Activated CD8-positive, alpha-beta memory T cell treated with anti-CD3 and anti-CD28 coated beads for 1 hour (primary cell): ENCODE results near the gene SNX20.

Experiments
- DNase-seq, 2 donors: peaks; one replicate each; pipeline ENCODE4 v3.0.0-alpha.2; 2020; ENCODE audit warnings: low read depth in 1 of 2; ENCODE audit errors: extremely low read depth in 1 of 2

SNX20 gene

GRCh38 chr16:50683689-50684374 is 2.7 kb upstream of the SNX20 start:
- DNase-seq, result peak in 1 of 2 donors; percentile 41

DNA sequence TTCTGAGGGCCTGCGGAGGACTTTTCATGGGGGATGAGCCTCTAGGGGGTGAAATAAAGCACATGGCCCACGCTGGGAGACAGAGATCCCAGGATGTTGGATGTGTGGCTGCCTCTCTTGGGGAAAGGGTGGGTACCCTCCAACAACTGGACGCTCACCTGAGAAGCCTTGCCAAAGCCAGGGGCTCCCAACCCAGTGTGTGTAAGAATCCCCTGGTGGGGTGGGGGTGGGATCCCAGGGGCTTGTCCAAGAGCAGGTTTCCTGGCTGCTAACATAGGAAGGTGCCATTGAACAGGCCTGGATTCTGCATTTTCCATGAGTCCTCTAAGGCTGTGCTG is 587 bp downstream of the SNX20 start:
- no peak for DNase-seq

GRCh38 chr16:50679676-50680555 is 1.2 kb downstream of the SNX20 start:
- no peak for DNase-seq

GRCh38 chr16:50679266-50679665 is 1.8 kb downstream of the SNX20 start:
- DNase-seq, result no peak

DNA sequence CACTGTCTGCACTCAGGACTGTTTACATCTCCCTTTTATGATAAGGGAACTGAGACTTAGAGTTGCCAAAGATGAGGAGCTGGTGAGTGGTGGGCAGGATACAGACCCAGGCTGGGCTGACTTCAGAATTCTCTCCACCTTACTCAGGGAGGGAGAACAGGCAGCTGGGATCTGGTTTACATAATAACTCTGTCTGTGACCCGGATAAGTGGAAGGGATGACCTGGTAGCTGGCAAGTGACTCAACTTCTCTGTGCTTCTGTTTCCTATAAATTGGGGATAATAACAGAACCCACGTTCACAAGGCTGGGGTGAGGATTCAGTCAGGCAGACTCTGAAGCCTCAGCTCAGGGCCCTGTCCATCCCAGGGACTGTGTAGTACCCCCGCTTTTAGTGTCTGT is 2.6 kb downstream of the SNX20 start:
- DNase-seq, result no peak

GRCh38 chr16:50677351-50677750 is 3.8 kb downstream of the SNX20 start:
- no peak for DNase-seq

- DNase-seq, result no peak
Observed at GRCh38 chr16:50676684-50677225, 4.4 kb downstream of the SNX20 start.

- DNase-seq, result no peak
Observed at GRCh38 chr16:50675686-50676610, 5.2 kb downstream of the SNX20 start.

DNA sequence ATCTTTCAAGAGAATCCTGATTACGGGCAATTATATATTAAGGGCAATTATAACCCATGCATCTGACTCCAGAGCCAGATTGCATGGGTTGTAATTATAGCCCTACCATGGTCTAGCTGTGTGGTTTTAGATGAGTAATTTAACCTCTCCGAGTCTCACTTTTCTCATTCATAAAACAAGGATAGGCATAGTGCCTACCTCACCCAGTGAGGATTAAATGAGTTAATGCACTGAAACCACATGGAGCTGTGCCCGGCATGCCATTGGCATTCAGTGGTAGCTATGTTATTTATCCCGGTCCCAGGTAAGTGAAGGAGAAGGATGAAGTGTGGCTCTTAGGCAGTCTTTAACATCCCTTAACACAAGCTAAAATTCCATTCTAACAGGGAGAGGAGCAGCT is 6.3 kb downstream of the SNX20 start:
- DNase-seq, result no peak

GRCh38 chr16:50673496-50674275 is 7.4 kb downstream of the SNX20 start:
- DNase-seq, result no peak

DNA sequence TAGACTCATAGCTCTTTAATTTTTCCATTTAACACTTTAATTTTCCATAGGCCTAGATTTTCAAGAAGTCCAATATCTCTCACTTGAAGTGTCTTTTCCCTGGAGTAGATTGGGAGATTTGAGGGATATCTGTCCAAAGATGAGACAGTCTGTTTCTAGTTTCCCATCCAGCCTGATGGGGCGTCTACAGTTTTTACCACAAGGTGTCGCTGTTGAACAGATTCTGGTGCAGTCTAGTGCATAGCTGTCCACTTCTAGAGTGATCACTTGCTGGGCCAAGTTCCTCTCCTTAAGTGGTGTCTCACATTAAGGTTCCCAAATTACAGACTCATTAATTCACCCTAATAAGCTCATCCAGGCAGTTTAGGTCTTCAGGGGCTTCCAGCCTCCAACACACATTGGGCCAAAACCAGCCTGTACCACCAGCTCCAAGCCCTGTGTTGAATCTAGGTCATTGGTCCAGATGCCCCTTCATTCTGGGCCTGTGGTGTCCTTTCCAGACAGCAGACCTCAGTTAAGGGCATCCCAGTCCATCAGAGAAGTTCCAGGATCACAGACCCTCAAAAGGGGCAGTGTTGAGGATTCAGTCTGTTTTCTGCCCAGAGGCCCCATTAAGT is 9.4 kb downstream of the SNX20 start:
- DNase-seq, result peak in 1 of 2 donors; percentile 19

- DNase-seq, result no peak
Observed at GRCh38 chr16:50670476-50670875, 10.6 kb downstream of the SNX20 start.

- DNase-seq, result no peak
Observed at GRCh38 chr16:50669741-50670140, 11.4 kb downstream of the SNX20 start.

DNA sequence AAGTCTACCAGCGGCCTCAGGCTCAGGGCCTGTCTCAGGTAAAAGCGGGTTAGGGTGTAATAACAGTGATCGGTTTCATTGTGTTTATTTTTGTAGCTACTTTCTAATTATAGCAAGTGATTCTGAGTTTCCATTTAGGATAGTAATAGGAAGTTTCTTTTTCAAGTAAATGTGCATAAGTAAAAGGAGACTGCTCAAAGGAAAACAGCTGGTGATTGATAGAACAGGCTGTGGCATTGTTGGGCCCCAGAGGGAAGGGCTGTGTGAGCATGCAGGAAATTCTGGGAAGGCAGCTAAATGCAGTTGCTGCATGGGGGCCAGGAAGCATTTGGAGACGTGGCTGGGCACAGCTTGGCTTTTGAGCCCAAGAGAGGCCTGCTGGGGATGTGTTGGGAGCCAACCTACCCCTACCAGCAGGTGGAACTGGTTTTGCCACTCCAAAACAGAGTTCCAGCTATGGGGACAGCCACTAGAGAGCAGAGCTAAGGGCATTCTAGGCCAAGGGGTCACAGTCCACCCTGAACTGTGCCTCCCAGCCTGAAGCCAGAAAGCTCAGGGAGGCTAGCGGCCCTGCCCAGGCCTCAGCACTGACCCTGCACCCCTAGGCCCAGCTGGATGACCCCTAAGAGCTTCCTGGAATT is 12.6 kb downstream of the SNX20 start:
- DNase-seq, result no peak

DNA sequence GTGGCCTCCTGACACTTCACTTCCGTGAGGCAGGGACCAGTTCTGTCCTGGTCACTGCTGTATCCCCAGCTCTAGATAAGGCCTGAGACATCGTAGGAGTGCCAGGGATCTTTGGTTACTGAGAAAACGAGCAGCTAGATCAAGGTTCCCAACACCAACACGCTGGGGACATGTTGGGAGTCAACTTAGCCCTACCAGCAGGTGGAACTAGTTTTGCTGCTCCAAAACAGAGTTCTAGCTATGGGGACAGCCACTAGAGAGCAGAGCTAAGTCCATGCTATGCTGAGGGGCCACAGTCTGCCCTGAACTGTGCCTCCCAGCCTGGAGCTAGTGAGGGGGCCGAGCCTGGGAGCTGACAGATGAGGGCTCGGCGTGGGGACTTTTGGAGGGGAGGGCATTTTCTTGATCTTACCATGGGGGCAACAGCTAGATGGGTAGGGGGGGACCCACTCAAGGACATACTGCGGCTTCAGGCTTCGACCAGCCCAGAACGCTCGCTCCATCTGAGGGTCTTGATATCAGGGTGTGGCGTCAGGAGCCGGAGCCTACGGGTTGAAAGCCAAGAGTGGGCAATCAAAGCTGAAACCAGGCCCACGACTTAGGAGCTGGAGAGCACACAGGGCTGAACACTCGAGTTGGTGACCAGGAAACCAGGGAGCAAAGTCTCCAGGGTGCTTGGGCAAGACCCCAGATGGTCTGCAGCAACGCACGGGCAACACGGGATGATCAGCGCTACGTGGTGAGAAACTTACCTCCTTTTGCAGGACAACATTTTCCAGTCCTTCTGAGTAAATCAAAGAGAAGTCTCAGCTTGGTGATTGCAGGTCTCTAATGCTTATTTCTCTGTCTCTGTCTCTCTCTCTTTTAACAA is 13.4 kb downstream of the SNX20 start:
- DNase-seq, result no peak

DNA sequence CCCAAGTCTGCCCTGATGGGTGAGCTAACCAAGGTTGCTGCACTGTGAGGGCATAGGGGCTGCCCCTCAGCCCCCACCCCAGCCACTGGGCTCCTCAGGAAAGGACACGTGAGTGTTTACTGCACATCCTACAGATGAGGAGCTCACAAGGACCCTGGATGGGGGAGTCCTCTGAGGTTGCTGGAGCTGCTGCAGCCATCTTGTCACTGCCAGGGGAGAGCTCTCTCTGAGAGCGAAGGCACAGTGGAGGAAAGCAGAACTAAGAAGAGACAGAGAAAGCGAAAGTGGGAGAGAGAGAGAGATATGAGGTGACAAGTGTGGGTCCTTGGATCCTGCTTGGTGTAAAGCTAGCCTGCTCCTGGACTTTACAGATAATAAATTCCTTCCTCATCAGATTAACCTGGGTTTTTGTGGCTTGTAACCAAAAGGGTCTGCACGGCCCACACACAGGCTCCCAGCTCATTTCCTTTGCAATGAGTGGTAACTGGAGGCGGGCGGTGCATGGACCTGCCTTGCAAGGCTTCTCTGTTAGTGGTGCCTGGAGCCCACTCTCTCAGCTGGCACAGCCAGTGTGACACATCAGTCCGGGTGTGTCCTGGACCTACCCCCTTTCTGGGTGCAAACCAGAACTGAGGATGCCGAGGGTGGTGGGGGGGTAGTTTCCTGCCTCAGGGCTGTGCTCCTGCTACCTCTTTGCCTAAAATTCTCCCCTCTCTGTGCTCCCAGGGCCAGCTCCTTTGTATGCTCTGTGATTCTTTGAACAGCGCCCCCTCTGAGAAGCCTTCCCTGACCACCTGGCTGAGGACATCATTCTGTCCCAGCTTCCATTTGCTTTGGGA is 14.2 kb downstream of the SNX20 start:
- DNase-seq, result peak in 1 of 2 donors; percentile 19

DNA sequence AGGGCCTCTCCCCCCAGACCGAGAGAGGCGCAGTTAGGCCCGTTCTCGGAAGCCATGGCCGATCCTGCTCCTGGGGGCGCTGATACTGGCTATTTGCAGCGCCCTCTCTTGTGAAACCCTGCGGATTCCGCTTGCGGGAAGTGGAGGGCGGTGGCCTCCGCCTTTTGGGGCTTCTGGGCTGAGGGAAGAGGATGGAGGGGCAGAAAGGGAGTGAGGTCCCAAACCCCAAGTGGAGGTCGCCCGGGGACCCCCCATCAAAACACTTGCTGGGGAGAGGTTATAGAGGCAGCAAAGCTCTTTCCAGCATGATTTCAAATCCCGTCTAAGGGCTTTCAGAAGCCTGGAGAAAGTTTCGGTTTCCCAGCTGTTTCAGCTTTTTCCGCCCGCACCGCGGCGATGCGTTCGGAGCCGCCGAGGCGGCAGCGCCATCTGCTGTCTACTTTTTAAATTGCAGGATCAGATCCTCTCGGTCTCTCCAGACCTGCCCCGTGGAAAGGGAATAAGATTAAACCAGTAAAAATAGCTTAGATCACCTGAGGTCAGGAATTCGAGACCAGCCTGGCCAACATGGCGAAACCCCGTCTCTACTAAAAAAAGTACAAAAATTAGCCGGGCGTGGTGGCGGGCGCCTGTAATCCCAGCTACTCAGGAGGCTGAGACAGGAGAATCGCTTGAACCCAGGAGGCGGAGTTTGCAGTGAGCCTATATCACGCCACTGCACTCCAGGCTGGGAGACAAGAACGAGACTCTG is 15.8 kb downstream of the SNX20 start:
- DNase-seq, result peak; percentile 57 to 79
